ENCODE measurements around the gene GRID1. TPM values are rescaled to one million over a fixed set of nuclear protein-coding genes. Genes with fewer than 3 reads are reported as not detected.

The GRID1 gene
- total RNA-seq, 1 donor from 2014 or later, result 0.22 TPM

- Mint-ChIP-seq H3K4me1 (ENCODE audit: low read depth) (peaks cover 3% of the 10 kb centered on the region), H3K9me3 (ENCODE audit: low read depth) (no peaks in the 10 kb centered on the region), H3K36me3 (ENCODE audit: insufficient read depth) (no peaks in the 10 kb centered on the region), H3K27ac (no peak overlapping the region), H3K4me3 (ENCODE audit: low read depth) (no peak overlapping the region), H3K27me3 (peaks cover 5% of the 10 kb centered on the region)
- TF ChIP-seq, protein P1, sequence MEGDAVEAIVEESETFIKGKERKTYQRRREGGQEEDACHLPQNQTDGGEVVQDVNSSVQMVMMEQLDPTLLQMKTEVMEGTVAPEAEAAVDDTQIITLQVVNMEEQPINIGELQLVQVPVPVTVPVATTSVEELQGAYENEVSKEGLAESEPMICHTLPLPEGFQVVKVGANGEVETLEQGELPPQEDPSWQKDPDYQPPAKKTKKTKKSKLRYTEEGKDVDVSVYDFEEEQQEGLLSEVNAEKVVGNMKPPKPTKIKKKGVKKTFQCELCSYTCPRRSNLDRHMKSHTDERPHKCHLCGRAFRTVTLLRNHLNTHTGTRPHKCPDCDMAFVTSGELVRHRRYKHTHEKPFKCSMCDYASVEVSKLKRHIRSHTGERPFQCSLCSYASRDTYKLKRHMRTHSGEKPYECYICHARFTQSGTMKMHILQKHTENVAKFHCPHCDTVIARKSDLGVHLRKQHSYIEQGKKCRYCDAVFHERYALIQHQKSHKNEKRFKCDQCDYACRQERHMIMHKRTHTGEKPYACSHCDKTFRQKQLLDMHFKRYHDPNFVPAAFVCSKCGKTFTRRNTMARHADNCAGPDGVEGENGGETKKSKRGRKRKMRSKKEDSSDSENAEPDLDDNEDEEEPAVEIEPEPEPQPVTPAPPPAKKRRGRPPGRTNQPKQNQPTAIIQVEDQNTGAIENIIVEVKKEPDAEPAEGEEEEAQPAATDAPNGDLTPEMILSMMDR (IDR thresholded peaks at IDR 0.05; ENCODE audit: unreplicated experiment), result no peak
- no peak for DNase-seq (ENCODE audit: low spot score, unreplicated experiment)
Observed at GRCh38 chr10:85622425-85622824, 744.2 kb downstream of the GRID1 start.

- no peaks in the 10 kb centered on the region for H3K36me3 Mint-ChIP-seq (ENCODE audit: insufficient read depth)
- H3K4me3 Mint-ChIP-seq (ENCODE audit: low read depth), result no peak overlapping the region
- DNase-seq (ENCODE audit: low spot score, unreplicated experiment), result no peak
- TF ChIP-seq, protein P1 (IDR thresholded peaks at IDR 0.05; ENCODE audit: unreplicated experiment), result no peak
- peaks cover 3% of the 10 kb centered on the region for H3K4me1 Mint-ChIP-seq (ENCODE audit: low read depth)
- no peaks in the 10 kb centered on the region for H3K9me3 Mint-ChIP-seq (ENCODE audit: low read depth)
- H3K27ac Mint-ChIP-seq, result no peak overlapping the region
- H3K27me3 Mint-ChIP-seq, result peaks cover 5% of the 10 kb centered on the region
Observed at GRCh38 chr10:85621562-85621961, 745.0 kb downstream of the GRID1 start.

DNA sequence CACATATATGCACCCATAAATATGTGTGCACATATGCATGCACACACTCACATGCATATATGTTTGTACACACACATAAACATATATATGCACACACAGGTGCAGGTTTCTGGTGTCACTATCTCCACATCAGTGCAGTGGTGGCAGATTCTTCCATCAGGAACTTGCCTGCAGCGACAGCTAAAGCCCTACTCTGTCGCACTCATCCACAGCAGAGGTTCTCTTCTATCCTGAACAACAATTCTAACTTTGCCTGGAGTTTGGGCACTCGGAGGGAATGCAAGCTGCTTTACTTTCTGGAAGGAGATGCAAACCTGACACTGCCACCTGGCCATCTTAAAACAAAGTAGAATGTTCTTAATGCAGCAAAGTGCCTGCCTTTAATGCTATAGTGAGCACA lies 745.8 kb downstream of the GRID1 start:
- no peak overlapping the region for H3K4me3 Mint-ChIP-seq (ENCODE audit: low read depth)

DNA sequence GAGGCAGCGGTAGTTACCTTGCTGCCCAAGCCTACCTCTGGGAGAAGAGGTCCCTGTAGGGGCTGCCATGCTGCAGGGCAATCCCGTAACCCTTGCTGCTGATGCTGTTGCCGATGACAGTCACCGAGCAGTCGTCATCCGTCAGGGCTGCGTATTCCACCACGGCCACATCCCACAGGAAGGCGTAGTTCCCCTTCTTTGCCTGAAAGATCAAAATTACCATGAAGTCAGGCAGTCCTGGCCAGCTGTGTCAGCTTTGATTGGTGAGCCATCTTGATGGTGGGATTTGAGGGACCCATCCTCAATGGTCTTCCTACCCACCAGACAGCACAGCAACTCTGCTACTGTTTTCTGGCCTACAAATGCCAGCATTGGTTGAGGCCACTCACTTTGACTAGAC lies 746.8 kb downstream of the GRID1 start:
- H3K9me3 Mint-ChIP-seq (ENCODE audit: low read depth), result no peaks in the 10 kb centered on the region
- peaks cover 5% of the 10 kb centered on the region for H3K27me3 Mint-ChIP-seq
- peaks cover 3% of the 10 kb centered on the region for H3K4me1 Mint-ChIP-seq (ENCODE audit: low read depth)
- no peaks in the 10 kb centered on the region for H3K36me3 Mint-ChIP-seq (ENCODE audit: insufficient read depth)
- no peak for DNase-seq (ENCODE audit: low spot score, unreplicated experiment)
- H3K27ac Mint-ChIP-seq, result no peak overlapping the region
- H3K4me3 Mint-ChIP-seq (ENCODE audit: low read depth), result no peak overlapping the region
- TF ChIP-seq, protein P1 (IDR thresholded peaks at IDR 0.05; ENCODE audit: unreplicated experiment), result no peak

More for the DNA sequence above, 745.8 kb downstream of the GRID1 start:
- H3K27ac Mint-ChIP-seq, result no peak overlapping the region
- no peaks in the 10 kb centered on the region for H3K9me3 Mint-ChIP-seq (ENCODE audit: low read depth)
- peaks cover 3% of the 10 kb centered on the region for H3K4me1 Mint-ChIP-seq (ENCODE audit: low read depth)
- no peaks in the 10 kb centered on the region for H3K36me3 Mint-ChIP-seq (ENCODE audit: insufficient read depth)
- TF ChIP-seq, protein P1 (IDR thresholded peaks at IDR 0.05; ENCODE audit: unreplicated experiment), result no peak
- DNase-seq (ENCODE audit: low spot score, unreplicated experiment), result no peak
- H3K27me3 Mint-ChIP-seq, result peaks cover 5% of the 10 kb centered on the region

GRCh38 chr10:85618841-85619240 lies 747.8 kb downstream of the GRID1 start:
- no peak overlapping the region for H3K4me3 Mint-ChIP-seq (ENCODE audit: low read depth)
- H3K27ac Mint-ChIP-seq, result no peak overlapping the region
- H3K9me3 Mint-ChIP-seq (ENCODE audit: low read depth), result no peaks in the 10 kb centered on the region
- TF ChIP-seq, protein P1 (IDR thresholded peaks at IDR 0.05; ENCODE audit: unreplicated experiment), result no peak
- H3K27me3 Mint-ChIP-seq, result peaks cover 5% of the 10 kb centered on the region
- peaks cover 3% of the 10 kb centered on the region for H3K4me1 Mint-ChIP-seq (ENCODE audit: low read depth)
- DNase-seq (ENCODE audit: low spot score, unreplicated experiment), result no peak
- H3K36me3 Mint-ChIP-seq (ENCODE audit: insufficient read depth), result no peaks in the 10 kb centered on the region

All from progenitor cell of endocrine pancreas (in vitro differentiated cells).